HepG2 (cell line): ENCODE measurements around the gene FETUB. TPM values are rescaled to one million over a fixed set of nuclear protein-coding genes. Genes with fewer than 3 reads are reported as not detected.
A peak's percentile ranks its signal among the peaks of the same experiment; 100 is the strongest.

Experiments
- ATAD3A ChIP-seq: sonication (generic); formaldehyde crosslinking; IDR thresholded peaks from 2 replicates; pipeline ENCODE4 v1.4.0; 2020; ENCODE audit warnings: missing genetic modification reagents
- GTF3A ChIP-seq: sonication (generic); formaldehyde crosslinking; conservative IDR thresholded peaks from 2 replicates; pipeline ENCODE4 v1.4.0; 2020; ENCODE audit warnings: mild to moderate bottlenecking, missing genetic modification reagents
- KDM4B ChIP-seq: sonication (generic); formaldehyde crosslinking; IDR thresholded peaks from 2 replicates; pipeline ENCODE4 v1.4.0; 2020; ENCODE audit warnings: missing genetic modification reagents
- PRMT3 ChIP-seq: sonication (generic); formaldehyde crosslinking; IDR thresholded peaks from 2 replicates; pipeline ENCODE4 v1.8.1; 2022; ENCODE audit warnings: low read depth, mild to moderate bottlenecking, moderate library complexity, missing genetic modification reagents, borderline replicate concordance
- SOX5 ChIP-seq: IDR thresholded peaks from 2 replicates; pipeline ENCODE4 v1.6.1; 2016; ENCODE audit warnings: borderline replicate concordance
- STAG1 ChIP-seq: sonication (generic); formaldehyde crosslinking; IDR thresholded peaks from 2 replicates; pipeline ENCODE4 v1.4.0; 2020; ENCODE audit warnings: missing genetic modification reagents
- TSC22D2 ChIP-seq: sonication (generic); formaldehyde crosslinking; IDR thresholded peaks from 2 replicates; pipeline ENCODE4 v1.5.1; 2020; ENCODE audit warnings: missing genetic modification reagents, mild to moderate bottlenecking, borderline replicate concordance
- ZEB1 ChIP-seq: IDR thresholded peaks from 2 replicates; pipeline ENCODE4 v1.6.1; 2012; ENCODE audit warnings: mild to moderate bottlenecking, low read depth, inconsistent platforms; ENCODE audit not compliant: insufficient replicate concordance
- ZNF142 ChIP-seq: sonication (generic); formaldehyde crosslinking; IDR thresholded peaks from 2 replicates; pipeline ENCODE4 v1.4.0; 2020; ENCODE audit warnings: missing genetic modification reagents
- polyA plus RNA-seq, 8 experiments: library from polyadenylated mRNA; depleted of rRNA in 3 of 8; stranded (reverse) in 7 of 8; unstranded in 1 of 8; fragments of >200 nt; fragmentation: Illumina TruSeq in 4 of 8; extraction: Trizol in 4 of 8; gene quantifications; 2 replicates each; pipeline versions ENCODE4 v1.2.1 to v1.2.3, GENCODE V29; 2011 to 2016; ENCODE audit warnings: low read depth in 4 of 8, missing spikeins in 1 of 8, mixed read lengths in 1 of 8; ENCODE audit not compliant: insufficient read depth in 1 of 8
- total RNA-seq, 5 experiments: library from RNA; depleted of rRNA; stranded (reverse); fragments of >200 nt; fragmentation: Illumina TruSeq; extraction: Trizol; gene quantifications; 2 replicates each; pipeline ENCODE4 v1.2.3, GENCODE V29; 2016; ENCODE audit warnings: low read depth in 1 of 5
- TF ChIP-seq, protein P1 (sequence below): sonication (generic); formaldehyde crosslinking; IDR thresholded peaks from 2 replicates; pipeline ENCODE4 v1.4.0; 2020; ENCODE audit warnings: mild to moderate bottlenecking, missing genetic modification reagents
- TF ChIP-seq, protein P2 (sequence below): sonication (generic); formaldehyde crosslinking; IDR thresholded peaks from 2 replicates; pipeline ENCODE4 v1.5.1; 2020; ENCODE audit warnings: missing genetic modification reagents, mild to moderate bottlenecking, borderline replicate concordance

FETUB gene
- total and polyA plus RNA-seq, 2 of the 13 experiments (the other 11 are each of a cell fraction or from before 2014, with no cell fraction given) = 2.1 to 4.4 TPM

GRCh38 chr3:186653984-186654383 is 13.8 kb downstream of the FETUB start (continued):
- TF ChIP-seq, protein P1, sequence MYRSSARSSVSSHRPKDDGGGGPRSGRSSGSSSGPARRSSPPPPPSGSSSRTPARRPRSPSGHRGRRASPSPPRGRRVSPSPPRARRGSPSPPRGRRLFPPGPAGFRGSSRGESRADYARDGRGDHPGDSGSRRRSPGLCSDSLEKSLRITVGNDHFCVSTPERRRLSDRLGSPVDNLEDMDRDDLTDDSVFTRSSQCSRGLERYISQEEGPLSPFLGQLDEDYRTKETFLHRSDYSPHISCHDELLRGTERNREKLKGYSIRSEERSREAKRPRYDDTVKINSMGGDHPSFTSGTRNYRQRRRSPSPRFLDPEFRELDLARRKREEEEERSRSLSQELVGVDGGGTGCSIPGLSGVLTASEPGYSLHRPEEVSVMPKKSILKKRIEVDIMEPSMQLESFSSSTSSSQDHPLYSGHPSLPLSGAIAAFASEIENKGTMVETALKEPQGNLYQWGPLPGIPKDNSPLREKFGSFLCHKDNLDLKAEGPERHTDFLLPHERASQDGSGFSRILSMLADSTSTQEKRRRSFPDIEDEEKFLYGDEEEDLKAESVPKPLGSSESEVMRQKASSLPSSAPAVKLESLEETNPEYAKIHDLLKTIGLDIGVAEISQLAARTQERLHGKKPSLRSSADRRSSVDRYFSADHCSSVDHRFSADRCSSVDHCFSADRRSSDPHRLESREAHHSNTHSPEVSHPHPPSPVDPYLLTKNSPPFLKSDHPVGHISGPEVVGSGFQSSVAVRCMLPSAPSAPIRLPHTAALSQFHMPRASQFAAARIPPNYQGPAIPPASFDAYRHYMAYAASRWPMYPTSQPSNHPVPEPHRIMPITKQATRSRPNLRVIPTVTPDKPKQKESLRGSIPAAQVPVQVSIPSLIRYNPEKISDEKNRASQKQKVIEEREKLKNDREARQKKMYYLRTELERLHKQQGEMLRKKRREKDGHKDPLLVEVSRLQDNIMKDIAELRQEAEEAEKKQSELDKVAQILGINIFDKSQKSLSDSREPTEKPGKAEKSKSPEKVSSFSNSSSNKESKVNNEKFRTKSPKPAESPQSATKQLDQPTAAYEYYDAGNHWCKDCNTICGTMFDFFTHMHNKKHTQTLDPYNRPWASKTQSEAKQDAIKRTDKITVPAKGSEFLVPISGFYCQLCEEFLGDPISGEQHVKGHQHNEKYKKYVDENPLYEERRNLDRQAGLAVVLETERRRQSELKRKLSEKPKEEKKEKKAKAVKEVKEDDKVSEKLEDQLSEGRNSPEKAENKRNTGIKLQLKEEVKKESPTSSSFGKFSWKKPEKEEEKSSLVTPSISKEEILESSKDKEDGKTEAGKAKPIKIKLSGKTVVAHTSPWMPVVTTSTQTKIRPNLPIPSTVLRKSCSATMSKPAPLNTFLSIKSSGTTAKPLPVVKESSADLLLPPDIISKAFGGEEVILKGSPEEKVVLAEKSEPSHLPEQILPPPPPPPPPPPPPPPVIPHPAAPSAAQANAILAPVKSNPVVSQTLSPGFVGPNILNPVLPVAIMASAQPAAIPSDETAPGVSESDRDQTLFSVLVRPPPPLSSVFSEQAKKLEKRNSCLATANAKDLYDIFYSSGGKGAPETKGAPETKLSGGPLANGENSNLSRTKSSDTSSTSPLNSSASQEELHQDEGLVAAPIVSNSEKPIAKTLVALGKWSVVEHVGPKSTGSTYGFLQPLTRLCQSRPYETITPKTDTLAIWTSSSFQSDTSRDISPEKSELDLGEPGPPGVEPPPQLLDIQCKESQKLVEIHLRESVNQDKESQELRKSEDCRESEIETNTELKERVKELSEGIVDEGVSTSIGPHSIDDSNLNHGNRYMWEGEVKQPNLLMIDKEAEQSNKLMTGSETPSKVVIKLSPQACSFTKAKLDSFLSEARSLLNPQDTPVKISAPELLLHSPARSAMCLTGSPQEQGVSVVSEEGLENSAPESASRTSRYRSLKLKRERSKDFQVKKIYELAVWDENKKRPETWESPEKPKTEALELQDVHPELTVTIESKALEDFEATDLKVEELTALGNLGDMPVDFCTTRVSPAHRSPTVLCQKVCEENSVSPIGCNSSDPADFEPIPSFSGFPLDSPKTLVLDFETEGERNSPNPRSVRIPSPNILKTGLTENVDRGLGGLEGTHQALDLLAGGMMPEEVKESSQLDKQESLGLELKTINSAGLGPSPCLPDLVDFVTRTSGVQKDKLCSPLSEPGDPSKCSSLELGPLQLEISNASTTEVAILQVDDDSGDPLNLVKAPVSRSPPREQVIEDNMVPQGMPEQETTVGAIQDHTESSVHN = no peak
- TF ChIP-seq, protein P2, sequence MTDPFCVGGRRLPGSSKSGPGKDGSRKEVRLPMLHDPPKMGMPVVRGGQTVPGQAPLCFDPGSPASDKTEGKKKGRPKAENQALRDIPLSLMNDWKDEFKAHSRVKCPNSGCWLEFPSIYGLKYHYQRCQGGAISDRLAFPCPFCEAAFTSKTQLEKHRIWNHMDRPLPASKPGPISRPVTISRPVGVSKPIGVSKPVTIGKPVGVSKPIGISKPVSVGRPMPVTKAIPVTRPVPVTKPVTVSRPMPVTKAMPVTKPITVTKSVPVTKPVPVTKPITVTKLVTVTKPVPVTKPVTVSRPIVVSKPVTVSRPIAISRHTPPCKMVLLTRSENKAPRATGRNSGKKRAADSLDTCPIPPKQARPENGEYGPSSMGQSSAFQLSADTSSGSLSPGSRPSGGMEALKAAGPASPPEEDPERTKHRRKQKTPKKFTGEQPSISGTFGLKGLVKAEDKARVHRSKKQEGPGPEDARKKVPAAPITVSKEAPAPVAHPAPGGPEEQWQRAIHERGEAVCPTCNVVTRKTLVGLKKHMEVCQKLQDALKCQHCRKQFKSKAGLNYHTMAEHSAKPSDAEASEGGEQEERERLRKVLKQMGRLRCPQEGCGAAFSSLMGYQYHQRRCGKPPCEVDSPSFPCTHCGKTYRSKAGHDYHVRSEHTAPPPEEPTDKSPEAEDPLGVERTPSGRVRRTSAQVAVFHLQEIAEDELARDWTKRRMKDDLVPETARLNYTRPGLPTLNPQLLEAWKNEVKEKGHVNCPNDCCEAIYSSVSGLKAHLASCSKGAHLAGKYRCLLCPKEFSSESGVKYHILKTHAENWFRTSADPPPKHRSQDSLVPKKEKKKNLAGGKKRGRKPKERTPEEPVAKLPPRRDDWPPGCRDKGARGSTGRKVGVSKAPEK = no peak
- no peak for TF ChIP-seq PRMT3
- no peak for TF ChIP-seq SOX5 (CRISPR knock-in tag)
- TF ChIP-seq GTF3A (CRISPR knock-in tag) = no peak
- no peak for TF ChIP-seq ZNF142
- TF ChIP-seq ZEB1 = no peak
- TF ChIP-seq KDM4B (CRISPR knock-in tag) = no peak
- peak; percentile 16; the same call in 1 of the 2 replicates for TF ChIP-seq STAG1 (CRISPR knock-in tag)
- no peak for TF ChIP-seq ATAD3A (CRISPR knock-in tag)
- no peak for TF ChIP-seq TSC22D2 (CRISPR knock-in tag)
